Peyer's patch (tissue), 4 donors: ENCODE results near the gene SRSF8.

Source experiments
- CTCF ChIP-seq, 6 experiments: fragments of 450-650 bp in 4 of 6; fragments of 200-600 bp in 2 of 6; sonication (generic) in 1 of 6; IDR thresholded peaks; one replicate each; pipeline ENCODE4 v1.5.1; 2017 to 2019; ENCODE audit warnings: antibody characterized with exemption in 6 of 6, mild to moderate bottlenecking in 3 of 6, moderate library complexity in 1 of 6
- POLR2A ChIP-seq, 2 donors: fragments of 450-650 bp; IDR thresholded peaks; one replicate each; pipeline ENCODE4 v1.5.1; 2017; ENCODE audit warnings: antibody characterized with exemption in 2 of 2, mild to moderate bottlenecking in 2 of 2, moderate library complexity in 2 of 2

- TF ChIP-seq CTCF (IDR thresholded peaks at IDR 0.05) (no peak), POLR2A (IDR thresholded peaks at IDR 0.05) (no peak)
Observed at GRCh38 chr11:95104856-95105255, 38.1 kb downstream of the SRSF8 start.
